Hindlimb muscle (tissue), 1 donor: ENCODE measurements around the gene COG5. TPM values are rescaled to one million over a fixed set of nuclear protein-coding genes. Genes with fewer than 3 reads are reported as not detected.
A peak's percentile ranks its signal among the peaks of the same experiment; 100 is the strongest.

Experiments
- DNase-seq: peaks from one replicate; pipeline ENCODE4 v3.0.0-alpha.2; 2013
- polyA plus RNA-seq: library from polyadenylated mRNA; unstranded; fragments of 120-200 nt; gene quantifications from one replicate; pipeline ENCODE4 v1.2.1, GENCODE V29; 2013; ENCODE audit not compliant: insufficient read length

COG5 gene
- polyA plus RNA-seq, 1 donor: 23.3 TPM

- no peak for DNase-seq
These were observed 101.7 kb downstream of the COG5 start for GRCh38 chr7:107461938-107462533.

- DNase-seq: no peak
These were observed 110.3 kb downstream of the COG5 start for GRCh38 chr7:107453388-107453787.

- DNase-seq: no peak
These were observed 112.8 kb downstream of the COG5 start for GRCh38 chr7:107450970-107451369.

- no peak for DNase-seq
These were observed 116.7 kb downstream of the COG5 start for GRCh38 chr7:107446988-107447387.

- DNase-seq: no peak
These were observed 117.2 kb downstream of the COG5 start for GRCh38 chr7:107446531-107446930.

- no peak for DNase-seq
These were observed 121.0 kb downstream of the COG5 start for GRCh38 chr7:107442678-107443077.

GRCh38 chr7:107441581-107442422, 121.9 kb downstream of the COG5 start:
- DNase-seq: no peak

GRCh38 chr7:107439025-107439424, 124.7 kb downstream of the COG5 start:
- no peak for DNase-seq

- no peak for DNase-seq
These were observed 128.0 kb downstream of the COG5 start for GRCh38 chr7:107435749-107436148.

GRCh38 chr7:107432261-107432660, 131.5 kb downstream of the COG5 start:
- DNase-seq: no peak

- DNase-seq: no peak
These were observed 133.7 kb downstream of the COG5 start for GRCh38 chr7:107430057-107430456.

- DNase-seq: no peak
These were observed 135.1 kb downstream of the COG5 start for GRCh38 chr7:107428642-107429041.

GRCh38 chr7:107427462-107427861, 136.3 kb downstream of the COG5 start:
- DNase-seq: no peak

- DNase-seq: no peak
These were observed 149.5 kb downstream of the COG5 start for GRCh38 chr7:107414198-107414597.

- no peak for DNase-seq
These were observed 155.4 kb downstream of the COG5 start for GRCh38 chr7:107408349-107408748.

- no peak for DNase-seq
These were observed 158.2 kb downstream of the COG5 start for GRCh38 chr7:107405559-107405958.

- no peak for DNase-seq
These were observed 158.8 kb downstream of the COG5 start for GRCh38 chr7:107404740-107405537.

GRCh38 chr7:107398161-107398560, 165.6 kb downstream of the COG5 start:
- no peak for DNase-seq

GRCh38 chr7:107396990-107397389, 166.7 kb downstream of the COG5 start:
- no peak for DNase-seq

- DNase-seq: no peak
These were observed 167.6 kb downstream of the COG5 start for GRCh38 chr7:107396081-107396480.

- no peak for DNase-seq
These were observed 168.9 kb downstream of the COG5 start for GRCh38 chr7:107394831-107395230.

- DNase-seq: peak; percentile 19
These were observed 169.4 kb downstream of the COG5 start for GRCh38 chr7:107394276-107394675.

GRCh38 chr7:107392830-107393229, 170.9 kb downstream of the COG5 start:
- DNase-seq: no peak
